Lung (tissue), 12 donors: ENCODE measurements around the gene PDE9A. TPM values are rescaled to one million over a fixed set of nuclear protein-coding genes. Genes with fewer than 3 reads are reported as not detected.

Experiments
- ATAC-seq: fragments of 200-7000 bp; cut with Tn5 transposase; one replicate; pipeline ENCODE4 v1.9.1; 2020; ENCODE audit warnings: moderate number of reproducible peaks; ENCODE audit not compliant: insufficient read depth, low FRiP score
- DNase-seq, 3 donors: peaks; one replicate each; pipeline ENCODE4 v3.0.0-alpha.2; 2013 to 2017
- H3K27ac ChIP-seq, 2 donors: one replicate each; pipeline ENCODE4 v1.5.1; 2013; ENCODE audit warnings: mild to moderate bottlenecking in 2 of 2, moderate library complexity in 2 of 2, control low read depth in 1 of 2, inconsistent platforms in 1 of 2, low read depth in 1 of 2, low read length in 1 of 2
- H3K27me3 ChIP-seq, 3 donors: one replicate each; pipeline ENCODE4 v1.5.1; 2013; ENCODE audit warnings: low read length in 2 of 3; ENCODE audit not compliant: control insufficient read depth in 3 of 3, insufficient read depth in 3 of 3
- H3K36me3 ChIP-seq, 4 donors: one replicate each; pipeline ENCODE4 v1.5.1; 2013; ENCODE audit warnings: low read length in 4 of 4, mild to moderate bottlenecking in 1 of 4, moderate library complexity in 1 of 4; ENCODE audit not compliant: control insufficient read depth in 4 of 4, insufficient read depth in 4 of 4
- H3K4me1 ChIP-seq, 5 donors: one replicate each; pipeline ENCODE4 v1.5.1; 2013; ENCODE audit warnings: low read length in 5 of 5, mild to moderate bottlenecking in 2 of 5, moderate library complexity in 1 of 5; ENCODE audit not compliant: control insufficient read depth in 5 of 5, insufficient read depth in 5 of 5
- H3K4me3 ChIP-seq: one replicate; pipeline ENCODE4 v1.5.1; 2013; ENCODE audit warnings: mild to moderate bottlenecking, control low read depth, moderate library complexity
- H3K9ac ChIP-seq, 2 donors: one replicate each; pipeline ENCODE4 v1.5.1; 2013; ENCODE audit warnings: low read length in 2 of 2, control low read depth in 1 of 2; ENCODE audit not compliant: insufficient read depth in 1 of 2
- H3K9me3 ChIP-seq, 4 donors: one replicate each; pipeline ENCODE4 v1.5.1; 2013; ENCODE audit warnings: low read length in 3 of 4, mild to moderate bottlenecking in 1 of 4, moderate library complexity in 1 of 4; ENCODE audit not compliant: control insufficient read depth in 4 of 4, insufficient read depth in 3 of 4
- WGBS, 2 donors: extraction: QIAGEN DNeasy Blood & Tissue Kit; methylation state at CpG; one replicate each; pipeline ENCODE4 v1.1.7; 2013; 5-methylcytosine and 5-hydroxymethylcytosine counted together
- polyA plus RNA-seq, 2 donors: library from polyadenylated mRNA; stranded (reverse); fragments of 200-250 nt; gene quantifications; one replicate each; pipeline ENCODE4 v1.2.1, GENCODE V29; 2013
- total RNA-seq, 2 donors: library from RNA; depleted of rRNA in 1 of 2; stranded (reverse); fragments of >200 nt in 1 of 2; gene quantifications; one replicate each; pipeline ENCODE4 v1.2.1, GENCODE V29; 2014 to 2021
- TF ChIP-seq, protein P1 (sequence below): IDR thresholded peaks from 2 replicates; pipeline ENCODE4 v1.5.1; 2012; ENCODE audit warnings: mild to moderate bottlenecking; ENCODE audit errors: control extremely low read depth, extremely low read depth
- donor health status: control.
- donor health status: control.
- donor health status: Bipolar disorder and iron deficiency.
- donor health status: healthy.
- donor health status: DM: yes; HTN: yes; CAD: no.

PDE9A gene
- total and polyA plus RNA-seq, 4 donors = 5.3 to 17.0 (median 6.9) TPM

DNA sequence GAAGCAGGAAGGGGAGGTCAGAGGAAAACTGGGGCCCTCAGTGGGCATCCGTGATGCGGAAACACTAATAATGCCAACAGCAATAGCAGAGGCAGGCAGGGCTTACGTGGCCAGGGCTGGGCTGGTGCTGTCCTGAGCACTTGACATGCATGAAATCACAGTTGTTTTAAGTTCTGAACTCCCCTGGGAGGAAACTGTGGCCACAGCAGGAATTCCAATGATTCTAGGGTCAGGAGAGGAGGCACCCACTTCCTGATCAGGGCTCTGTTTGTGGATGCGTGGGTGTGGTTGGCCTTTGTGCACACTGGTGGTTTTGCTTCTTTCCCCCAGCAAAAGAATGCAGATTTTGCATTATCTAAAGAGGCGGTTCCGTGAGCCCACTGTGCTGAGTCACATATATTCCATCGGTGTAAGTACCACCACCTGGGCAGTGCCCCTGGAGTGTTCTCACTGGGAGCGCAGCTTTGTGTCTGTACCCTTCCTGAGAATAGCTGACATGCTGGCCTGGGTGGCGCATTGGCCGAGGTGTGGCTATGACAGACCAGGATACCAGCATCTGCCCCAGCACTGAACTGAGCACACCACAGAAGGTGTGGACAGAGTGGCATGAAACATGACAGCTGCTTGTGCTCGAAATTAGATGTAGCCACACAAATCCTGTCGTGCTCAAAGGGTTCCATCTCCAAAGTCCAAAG lies 71.0 kb downstream of the PDE9A start:
- no peak overlapping the region for H3K4me3 ChIP-seq
- H3K27me3 ChIP-seq = no peaks in the 10 kb centered on the region
- no peaks in the 10 kb centered on the region for H3K36me3 ChIP-seq
- peak; percentile 47 for ATAC-seq
- H3K9ac ChIP-seq = no peak overlapping the region
- H3K9me3 ChIP-seq = no peaks in the 10 kb centered on the region
- WGBS, 2 donors = 62 to 75% methylated on average over 12 of the region's 12 CpGs
- peak overlapping the region; percentile 14 to 73 for H3K27ac ChIP-seq
- peak in 1 of 3 donors; percentile 25 for DNase-seq
- peaks cover 0 to 17% (median 8%) of the 10 kb centered on the region in 5 donors for H3K4me1 ChIP-seq
- TF ChIP-seq, protein P1, sequence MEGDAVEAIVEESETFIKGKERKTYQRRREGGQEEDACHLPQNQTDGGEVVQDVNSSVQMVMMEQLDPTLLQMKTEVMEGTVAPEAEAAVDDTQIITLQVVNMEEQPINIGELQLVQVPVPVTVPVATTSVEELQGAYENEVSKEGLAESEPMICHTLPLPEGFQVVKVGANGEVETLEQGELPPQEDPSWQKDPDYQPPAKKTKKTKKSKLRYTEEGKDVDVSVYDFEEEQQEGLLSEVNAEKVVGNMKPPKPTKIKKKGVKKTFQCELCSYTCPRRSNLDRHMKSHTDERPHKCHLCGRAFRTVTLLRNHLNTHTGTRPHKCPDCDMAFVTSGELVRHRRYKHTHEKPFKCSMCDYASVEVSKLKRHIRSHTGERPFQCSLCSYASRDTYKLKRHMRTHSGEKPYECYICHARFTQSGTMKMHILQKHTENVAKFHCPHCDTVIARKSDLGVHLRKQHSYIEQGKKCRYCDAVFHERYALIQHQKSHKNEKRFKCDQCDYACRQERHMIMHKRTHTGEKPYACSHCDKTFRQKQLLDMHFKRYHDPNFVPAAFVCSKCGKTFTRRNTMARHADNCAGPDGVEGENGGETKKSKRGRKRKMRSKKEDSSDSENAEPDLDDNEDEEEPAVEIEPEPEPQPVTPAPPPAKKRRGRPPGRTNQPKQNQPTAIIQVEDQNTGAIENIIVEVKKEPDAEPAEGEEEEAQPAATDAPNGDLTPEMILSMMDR = no peak

DNA sequence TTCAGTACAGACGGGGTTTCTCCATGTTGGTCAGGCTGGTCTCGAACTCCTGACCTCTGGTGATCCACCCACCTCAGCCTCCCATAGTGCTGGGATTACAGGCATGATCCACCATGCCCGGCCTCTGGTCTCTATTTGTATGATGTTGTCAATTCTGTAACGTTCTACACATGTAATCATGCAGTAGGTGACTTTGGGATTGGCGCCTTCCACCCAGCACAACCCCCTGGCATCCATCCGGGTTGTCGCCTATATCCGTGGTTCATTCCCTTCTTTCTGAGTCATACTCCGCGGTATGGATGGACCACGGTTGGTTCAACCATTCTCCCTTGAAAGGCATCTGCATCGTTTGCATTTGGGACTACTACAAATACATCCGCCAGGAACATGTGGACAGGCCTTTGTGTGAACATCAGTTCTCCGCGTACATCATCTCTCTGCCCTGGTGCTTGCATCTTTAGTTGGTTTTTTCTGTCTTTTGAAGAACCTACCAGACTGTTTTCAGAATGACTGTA lies 72.1 kb downstream of the PDE9A start:
- Histone ChIP-seq H3K4me3 (no peak overlapping the region), H3K4me1 (peaks cover 0 to 17% (median 8%) of the 10 kb centered on the region in 5 donors), H3K36me3 (no peaks in the 10 kb centered on the region), H3K9me3 (no peaks in the 10 kb centered on the region), H3K27me3 (no peaks in the 10 kb centered on the region), H3K9ac (no peak overlapping the region), H3K27ac (no peak overlapping the region)
- 94 to 97% methylated on average over 15 of the region's 15 CpGs for WGBS, 2 donors
- TF ChIP-seq, protein P1 = no peak
- no peak for ATAC-seq
- DNase-seq = no peak

DNA sequence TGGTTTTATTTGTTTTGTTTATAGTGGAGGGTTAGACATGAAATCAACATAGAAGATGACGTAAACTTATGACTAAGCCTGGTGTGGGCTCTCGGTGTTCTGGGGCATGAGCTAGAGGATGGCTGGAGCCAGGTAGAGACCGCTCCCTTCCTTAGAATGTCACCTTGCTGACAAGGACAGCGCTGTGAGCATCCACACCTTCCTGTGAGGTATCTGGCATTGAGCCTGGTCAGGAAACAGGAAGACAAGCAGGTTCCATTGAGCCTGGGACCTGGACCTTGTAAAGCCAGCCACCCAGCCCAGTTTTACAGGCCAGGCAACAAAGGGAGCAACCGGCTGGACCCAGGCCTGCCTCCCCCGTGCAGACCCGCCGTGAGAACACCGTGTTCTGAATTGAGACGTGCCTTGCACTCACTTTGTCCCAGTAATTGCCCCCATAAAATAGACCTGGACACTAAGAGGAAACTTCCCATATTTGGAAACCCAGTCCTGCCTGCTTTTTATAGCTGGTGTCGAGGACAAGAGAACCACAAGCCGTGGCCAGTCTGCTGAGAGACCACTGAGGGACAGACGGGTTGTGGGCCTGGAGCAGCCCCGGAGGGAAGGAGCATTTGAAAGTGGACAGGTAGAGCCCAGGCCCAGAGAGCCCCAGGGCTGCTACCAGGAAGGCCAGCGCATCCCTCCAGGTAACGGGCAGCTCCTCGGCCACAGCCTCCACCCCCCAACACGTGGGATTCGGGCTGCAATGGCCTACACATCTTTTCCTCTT lies 78.0 kb downstream of the PDE9A start:
- ATAC-seq (no peak), DNase-seq (no peak)
- peaks cover 0 to 13% (median 4%) of the 10 kb centered on the region in 4 donors for H3K36me3 ChIP-seq
- no peak overlapping the region for H3K27ac ChIP-seq
- TF ChIP-seq, protein P1 = no peak
- no peak overlapping the region for H3K4me3 ChIP-seq
- H3K4me1 ChIP-seq = peaks cover 0 to 7% (median 0%) of the 10 kb centered on the region in 5 donors
- H3K27me3 ChIP-seq = no peaks in the 10 kb centered on the region
- H3K9ac ChIP-seq = no peak overlapping the region
- H3K9me3 ChIP-seq = no peaks in the 10 kb centered on the region
- WGBS, 2 donors = 81 to 86% methylated on average over 19 of the region's 19 CpGs
